AG09319 (cell line): Measurements from ENCODE around the gene EEF2.

ENCODE experiments used
- DNase-seq: peaks from one replicate; pipeline ENCODE4 v3.0.0-alpha.2; 2010; ENCODE audit warnings: low read depth; ENCODE audit errors: extremely low read depth
- CTCF ChIP-seq: IDR thresholded peaks from 2 replicates; pipeline ENCODE4 v1.5.1; 2011; ENCODE audit warnings: low read depth, mild to moderate bottlenecking, inconsistent platforms, low read length, moderate library complexity

The EEF2 gene

GRCh38 chr19:3981373-3981735 is 3.9 kb downstream of the EEF2 start:
- no peak for TF ChIP-seq CTCF
- no peak for DNase-seq

- no peak for DNase-seq
- no peak for TF ChIP-seq CTCF
These were observed 4.7 kb downstream of the EEF2 start for GRCh38 chr19:3980353-3981251.

GRCh38 chr19:3979674-3980352 is 5.5 kb downstream of the EEF2 start:
- no peak for DNase-seq
- TF ChIP-seq CTCF = no peak

- no peak for DNase-seq
These were observed 6.0 kb downstream of the EEF2 start for GRCh38 chr19:3979289-3979673.

GRCh38 chr19:3978145-3978544 is 7.1 kb downstream of the EEF2 start:
- no peak for TF ChIP-seq CTCF
- DNase-seq = no peak

More at GRCh38 chr19:3979289-3979673, 6.0 kb downstream of the EEF2 start:
- TF ChIP-seq CTCF = no peak

GRCh38 chr19:3977242-3978143 is 7.8 kb downstream of the EEF2 start:
- no peak; the same call in 1 of the 2 replicates for TF ChIP-seq CTCF
- no peak for DNase-seq
